ENCODE measurements around the gene NMNAT3.

The NMNAT3 gene

GRCh38 chr3:139657434-139657833, 20.3 kb downstream of the NMNAT3 start:
- DNase-seq, result no peak
- Histone ChIP-seq H4K20me1 (ENCODE audit: insufficient read depth, low read length) (no peaks in the 10 kb centered on the region), H3K4me2 (ENCODE audit: insufficient read depth, low read length) (no peak overlapping the region), H3K27me3 (ENCODE audit: insufficient read depth, low read length, poor library complexity) (peaks cover 3% of the 10 kb centered on the region), H3K79me2 (ENCODE audit: insufficient read depth, low read length) (no peaks in the 10 kb centered on the region), H3K27ac (ENCODE audit: low read length) (no peak overlapping the region), H3K9ac (ENCODE audit: low read depth, low read length) (no peak overlapping the region), H3K4me3 (ENCODE audit: low read depth in 1 of 2, low read length in 2 of 2) (no peak overlapping the region), H3K9me3 (ENCODE audit: insufficient read depth, low read length, severe bottlenecking) (no peaks in the 10 kb centered on the region), H2AFZ (ENCODE audit: low read depth, low read length) (no peak overlapping the region), H3K36me3 (ENCODE audit: insufficient read depth, low read length) (no peaks in the 10 kb centered on the region), H3K4me1 (ENCODE audit: insufficient read depth, low read length) (no peaks in the 10 kb centered on the region)
- ATAC-seq (ENCODE audit: insufficient read depth, low read depth), result no peak
- TF ChIP-seq EZH2 (IDR thresholded peaks at IDR 0.05; ENCODE audit: borderline replicate concordance, low read depth, low read length, severe bottlenecking) (no peak), CTCF (IDR thresholded peaks at IDR 0.05; ENCODE audit: borderline replicate concordance, extremely low read depth, low read length, poor library complexity, severe bottlenecking) (no peak)

GRCh38 chr3:139655909-139656595, 21.7 kb downstream of the NMNAT3 start:
- TF ChIP-seq EZH2 (IDR thresholded peaks at IDR 0.05; ENCODE audit: borderline replicate concordance, low read depth, low read length, severe bottlenecking) (no peak), CTCF (IDR thresholded peaks at IDR 0.05; ENCODE audit: borderline replicate concordance, extremely low read depth, low read length, poor library complexity, severe bottlenecking) (no peak)
- no peaks in the 10 kb centered on the region for H4K20me1 ChIP-seq (ENCODE audit: insufficient read depth, low read length)
- no peaks in the 10 kb centered on the region for H3K79me2 ChIP-seq (ENCODE audit: insufficient read depth, low read length)
- peaks cover 3% of the 10 kb centered on the region for H3K27me3 ChIP-seq (ENCODE audit: insufficient read depth, low read length, poor library complexity)
- H3K9me3 ChIP-seq (ENCODE audit: insufficient read depth, low read length, severe bottlenecking), result no peaks in the 10 kb centered on the region
- no peak overlapping the region for H3K4me3 ChIP-seq (ENCODE audit: low read depth in 1 of 2, low read length in 2 of 2)
- no peaks in the 10 kb centered on the region for H3K4me1 ChIP-seq (ENCODE audit: insufficient read depth, low read length)
- no peak overlapping the region for H2AFZ ChIP-seq (ENCODE audit: low read depth, low read length)
- H3K36me3 ChIP-seq (ENCODE audit: insufficient read depth, low read length), result no peaks in the 10 kb centered on the region
- no peak overlapping the region for H3K27ac ChIP-seq (ENCODE audit: low read length)
- H3K4me2 ChIP-seq (ENCODE audit: insufficient read depth, low read length), result no peak overlapping the region
- no peak for DNase-seq
- H3K9ac ChIP-seq (ENCODE audit: low read depth, low read length), result no peak overlapping the region
- no peak for ATAC-seq (ENCODE audit: insufficient read depth, low read depth)

- no peak for ATAC-seq (ENCODE audit: insufficient read depth, low read depth)
- H3K4me2 ChIP-seq (ENCODE audit: insufficient read depth, low read length), result no peak overlapping the region
- H3K9ac ChIP-seq (ENCODE audit: low read depth, low read length), result no peak overlapping the region
- no peak for TF ChIP-seq CTCF (IDR thresholded peaks at IDR 0.05; ENCODE audit: borderline replicate concordance, extremely low read depth, low read length, poor library complexity, severe bottlenecking)
- no peak for TF ChIP-seq EZH2 (IDR thresholded peaks at IDR 0.05; ENCODE audit: borderline replicate concordance, low read depth, low read length, severe bottlenecking)
- no peak overlapping the region for H3K4me3 ChIP-seq (ENCODE audit: low read depth in 1 of 2, low read length in 2 of 2)
- H3K9me3 ChIP-seq (ENCODE audit: insufficient read depth, low read length, severe bottlenecking), result no peaks in the 10 kb centered on the region
- no peaks in the 10 kb centered on the region for H3K4me1 ChIP-seq (ENCODE audit: insufficient read depth, low read length)
- no peaks in the 10 kb centered on the region for H4K20me1 ChIP-seq (ENCODE audit: insufficient read depth, low read length)
- DNase-seq, result no peak
- H3K36me3 ChIP-seq (ENCODE audit: insufficient read depth, low read length), result no peaks in the 10 kb centered on the region
- no peaks in the 10 kb centered on the region for H3K79me2 ChIP-seq (ENCODE audit: insufficient read depth, low read length)
- peaks cover 3% of the 10 kb centered on the region for H3K27me3 ChIP-seq (ENCODE audit: insufficient read depth, low read length, poor library complexity)
- no peak overlapping the region for H3K27ac ChIP-seq (ENCODE audit: low read length)
- no peak overlapping the region for H2AFZ ChIP-seq (ENCODE audit: low read depth, low read length)
Observed at GRCh38 chr3:139654637-139655365, 23.0 kb downstream of the NMNAT3 start.

All from DND-41 (cell line).